ENCODE results near the gene HSF5.

GRCh38 chr17:58531661-58532554, 43.7 kb upstream of the HSF5 start:
- TF ChIP-seq POLR2AphosphoS5 (IDR thresholded peaks at IDR 0.05) (no peak), POLR2A (IDR thresholded peaks at IDR 0.05) (no peak), EP300 (IDR thresholded peaks at IDR 0.05) (no peak)
- TF ChIP-seq, protein P1, sequence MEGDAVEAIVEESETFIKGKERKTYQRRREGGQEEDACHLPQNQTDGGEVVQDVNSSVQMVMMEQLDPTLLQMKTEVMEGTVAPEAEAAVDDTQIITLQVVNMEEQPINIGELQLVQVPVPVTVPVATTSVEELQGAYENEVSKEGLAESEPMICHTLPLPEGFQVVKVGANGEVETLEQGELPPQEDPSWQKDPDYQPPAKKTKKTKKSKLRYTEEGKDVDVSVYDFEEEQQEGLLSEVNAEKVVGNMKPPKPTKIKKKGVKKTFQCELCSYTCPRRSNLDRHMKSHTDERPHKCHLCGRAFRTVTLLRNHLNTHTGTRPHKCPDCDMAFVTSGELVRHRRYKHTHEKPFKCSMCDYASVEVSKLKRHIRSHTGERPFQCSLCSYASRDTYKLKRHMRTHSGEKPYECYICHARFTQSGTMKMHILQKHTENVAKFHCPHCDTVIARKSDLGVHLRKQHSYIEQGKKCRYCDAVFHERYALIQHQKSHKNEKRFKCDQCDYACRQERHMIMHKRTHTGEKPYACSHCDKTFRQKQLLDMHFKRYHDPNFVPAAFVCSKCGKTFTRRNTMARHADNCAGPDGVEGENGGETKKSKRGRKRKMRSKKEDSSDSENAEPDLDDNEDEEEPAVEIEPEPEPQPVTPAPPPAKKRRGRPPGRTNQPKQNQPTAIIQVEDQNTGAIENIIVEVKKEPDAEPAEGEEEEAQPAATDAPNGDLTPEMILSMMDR (IDR thresholded peaks at IDR 0.05) = no peak

Data from suprapubic skin (tissue), 4 donors.